HFFc6 (cell line): Measurements from ENCODE around the gene PPM1F. TPM values are rescaled to one million over a fixed set of nuclear protein-coding genes. Genes with fewer than 3 reads are reported as not detected.

Source experiments
- DNase-seq: peaks from one replicate; pipeline ENCODE4 v3.0.0-alpha.2; 2018
- H3K27ac Mint-ChIP-seq: 2 replicates; pipeline ENCODE4 v1.8.0; 2020; ENCODE audit warnings: mild to moderate bottlenecking, mixed read lengths
- H3K27me3 Mint-ChIP-seq: 2 replicates; pipeline ENCODE4 v1.8.0; 2021; ENCODE audit warnings: mild to moderate bottlenecking, moderate library complexity, mixed read lengths; ENCODE audit not compliant: insufficient read depth
- H3K36me3 Mint-ChIP-seq: 2 replicates; pipeline ENCODE4 v1.8.0; 2021; ENCODE audit warnings: low read depth, mixed read lengths
- H3K4me1 Mint-ChIP-seq: 2 replicates; pipeline ENCODE4 v1.8.0; 2020; ENCODE audit warnings: low read depth, mixed read lengths
- H3K4me3 Mint-ChIP-seq: 2 replicates; pipeline ENCODE4 v1.8.0; 2020; ENCODE audit warnings: mild to moderate bottlenecking, moderate library complexity, mixed read lengths
- H3K9me3 Mint-ChIP-seq: 2 replicates; pipeline ENCODE4 v1.8.0; 2020; ENCODE audit warnings: mild to moderate bottlenecking, mixed read lengths
- total RNA-seq, 6 experiments: library from RNA; stranded (reverse); fragmentation: NEBNext Ultra II Directional; extraction: Animal tissue kit (Norgen Biotek cat#: 25700); gene quantifications; 2 replicates in 1 of 6; 3 replicates in 5 of 6; pipeline ENCODE4 v1.2.3, GENCODE V29; 2021
- TF ChIP-seq, protein P1 (sequence below): fragments of 200-600 bp; sonication (generic); IDR thresholded peaks from 2 replicates; pipeline ENCODE4 v1.5.0; 2021; ENCODE audit warnings: antibody characterized with exemption, mild to moderate bottlenecking

PPM1F gene
- total RNA-seq, 6 experiments from 2014 or later, result 56.1 to 65.3 (median 60.6) TPM

DNA sequence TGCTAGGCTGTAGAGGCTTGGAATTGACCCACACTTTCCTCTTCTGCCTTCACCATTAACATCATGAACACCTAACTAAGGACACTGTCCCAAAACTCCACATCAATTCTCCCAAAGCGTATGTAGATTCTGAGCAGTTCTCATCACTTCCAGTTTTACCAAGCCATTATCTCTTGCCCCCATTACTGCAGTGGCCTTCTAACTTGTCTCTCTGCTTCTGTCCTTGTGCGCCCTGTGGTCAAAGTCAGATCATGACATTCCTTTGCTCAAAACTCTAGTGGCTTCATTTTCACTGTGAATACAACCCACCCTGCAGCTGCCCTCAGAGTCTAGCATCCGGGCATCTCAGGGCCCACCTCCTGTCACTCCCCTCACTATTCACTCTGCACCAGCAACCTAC, 43.0 kb upstream of the PPM1F start:
- H3K36me3 Mint-ChIP-seq, result no peaks in the 10 kb centered on the region
- no peaks in the 10 kb centered on the region for H3K4me1 Mint-ChIP-seq
- DNase-seq, result no peak
- H3K9me3 Mint-ChIP-seq, result no peaks in the 10 kb centered on the region
- TF ChIP-seq, protein P1, sequence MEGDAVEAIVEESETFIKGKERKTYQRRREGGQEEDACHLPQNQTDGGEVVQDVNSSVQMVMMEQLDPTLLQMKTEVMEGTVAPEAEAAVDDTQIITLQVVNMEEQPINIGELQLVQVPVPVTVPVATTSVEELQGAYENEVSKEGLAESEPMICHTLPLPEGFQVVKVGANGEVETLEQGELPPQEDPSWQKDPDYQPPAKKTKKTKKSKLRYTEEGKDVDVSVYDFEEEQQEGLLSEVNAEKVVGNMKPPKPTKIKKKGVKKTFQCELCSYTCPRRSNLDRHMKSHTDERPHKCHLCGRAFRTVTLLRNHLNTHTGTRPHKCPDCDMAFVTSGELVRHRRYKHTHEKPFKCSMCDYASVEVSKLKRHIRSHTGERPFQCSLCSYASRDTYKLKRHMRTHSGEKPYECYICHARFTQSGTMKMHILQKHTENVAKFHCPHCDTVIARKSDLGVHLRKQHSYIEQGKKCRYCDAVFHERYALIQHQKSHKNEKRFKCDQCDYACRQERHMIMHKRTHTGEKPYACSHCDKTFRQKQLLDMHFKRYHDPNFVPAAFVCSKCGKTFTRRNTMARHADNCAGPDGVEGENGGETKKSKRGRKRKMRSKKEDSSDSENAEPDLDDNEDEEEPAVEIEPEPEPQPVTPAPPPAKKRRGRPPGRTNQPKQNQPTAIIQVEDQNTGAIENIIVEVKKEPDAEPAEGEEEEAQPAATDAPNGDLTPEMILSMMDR, result no peak
- peaks cover 31% of the 10 kb centered on the region for H3K27me3 Mint-ChIP-seq
- H3K4me3 Mint-ChIP-seq, result no peak overlapping the region
- H3K27ac Mint-ChIP-seq, result no peak overlapping the region

DNA sequence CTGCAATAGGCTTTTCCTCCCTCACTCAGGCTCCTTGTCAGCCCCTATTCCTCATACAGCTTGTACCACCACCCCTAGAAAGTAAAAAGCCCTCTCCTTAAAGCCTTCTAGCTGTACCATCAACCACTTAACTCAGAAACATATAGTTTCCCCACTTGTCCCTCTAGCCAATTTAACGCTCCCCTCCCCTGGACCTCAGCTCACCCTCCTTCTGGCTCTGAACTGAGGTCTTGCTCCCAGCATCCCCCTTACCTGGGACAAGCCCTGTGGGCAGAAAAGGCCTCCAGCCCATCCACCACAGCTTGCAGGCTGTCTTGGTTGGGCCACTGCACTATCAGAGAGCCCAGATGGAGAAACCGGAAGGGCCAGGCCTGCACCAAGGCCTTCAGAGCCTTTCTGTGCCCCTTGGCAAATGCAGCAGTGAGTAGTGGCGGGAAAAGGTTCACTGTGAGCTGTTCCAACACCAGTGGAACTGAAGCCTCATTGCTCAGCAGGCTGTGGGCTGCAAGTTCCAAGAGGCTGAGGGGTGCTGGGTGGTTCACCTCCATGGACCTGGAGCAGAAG, 42.3 kb upstream of the PPM1F start:
- TF ChIP-seq, protein P1, result no peak
- Mint-ChIP-seq H3K4me1 (no peaks in the 10 kb centered on the region), H3K27me3 (peaks cover 30% of the 10 kb centered on the region), H3K36me3 (no peaks in the 10 kb centered on the region), H3K27ac (no peak overlapping the region), H3K9me3 (no peaks in the 10 kb centered on the region), H3K4me3 (no peak overlapping the region)
- no peak for DNase-seq

DNA sequence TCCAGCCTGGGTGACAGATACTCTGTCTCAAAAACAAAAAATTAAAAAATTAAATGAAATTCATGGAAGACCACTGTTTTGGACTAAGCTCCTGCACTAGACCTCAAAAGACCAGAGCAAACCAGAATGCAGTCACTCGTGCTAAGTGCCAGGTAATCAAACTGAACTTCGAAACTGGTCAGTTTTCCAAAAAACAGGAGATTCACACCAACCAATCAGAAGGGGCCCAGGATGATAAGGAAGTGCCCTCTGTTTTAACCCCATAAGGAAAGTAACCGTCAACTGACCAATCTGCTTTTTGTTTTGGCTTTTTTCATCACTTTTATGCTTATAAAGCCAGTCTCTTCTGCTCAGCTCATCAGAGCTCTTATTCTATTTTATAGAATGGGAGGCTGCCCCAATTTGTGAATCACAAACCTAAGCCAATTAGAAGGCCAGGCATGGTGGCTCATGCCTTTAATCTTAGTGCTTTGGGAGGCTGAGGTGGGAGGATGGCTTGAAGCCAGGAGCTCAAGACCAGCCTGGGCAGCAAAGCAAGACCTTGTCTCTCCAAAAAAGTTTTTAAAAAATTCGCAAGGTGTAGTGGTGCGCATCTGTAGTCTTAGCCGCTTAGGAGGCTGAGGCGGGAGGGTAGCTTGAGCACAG, 40.1 kb upstream of the PPM1F start:
- Mint-ChIP-seq H3K36me3 (no peaks in the 10 kb centered on the region), H3K4me3 (no peak overlapping the region), H3K4me1 (no peaks in the 10 kb centered on the region), H3K9me3 (no peaks in the 10 kb centered on the region), H3K27me3 (peaks cover 38% of the 10 kb centered on the region), H3K27ac (no peak overlapping the region)
- no peak for DNase-seq
- TF ChIP-seq, protein P1, result no peak

DNA sequence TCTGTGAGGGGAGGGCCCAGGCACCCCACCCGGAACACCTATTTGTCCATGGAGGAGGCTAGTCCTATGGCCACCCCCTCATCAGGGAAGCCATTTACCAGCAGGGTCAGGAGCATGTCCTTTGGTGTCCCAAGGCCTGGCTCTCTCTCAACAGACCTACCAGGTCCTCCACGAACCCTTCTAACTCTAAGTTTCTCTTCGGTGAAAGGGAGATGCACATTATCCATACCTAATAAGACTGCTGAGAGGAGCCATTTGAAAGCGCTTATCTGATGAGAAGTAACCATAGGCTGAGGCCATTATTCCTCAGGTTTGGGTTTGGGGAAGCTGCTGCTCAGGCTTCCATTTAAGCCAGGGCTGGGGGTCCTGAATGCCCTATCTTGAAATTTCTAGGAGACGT, 39.1 kb upstream of the PPM1F start:
- no peak overlapping the region for H3K27ac Mint-ChIP-seq
- DNase-seq, result no peak
- no peaks in the 10 kb centered on the region for H3K4me1 Mint-ChIP-seq
- H3K27me3 Mint-ChIP-seq, result peaks cover 30% of the 10 kb centered on the region
- TF ChIP-seq, protein P1, result no peak
- H3K36me3 Mint-ChIP-seq, result no peaks in the 10 kb centered on the region
- H3K4me3 Mint-ChIP-seq, result no peak overlapping the region
- no peaks in the 10 kb centered on the region for H3K9me3 Mint-ChIP-seq

DNA sequence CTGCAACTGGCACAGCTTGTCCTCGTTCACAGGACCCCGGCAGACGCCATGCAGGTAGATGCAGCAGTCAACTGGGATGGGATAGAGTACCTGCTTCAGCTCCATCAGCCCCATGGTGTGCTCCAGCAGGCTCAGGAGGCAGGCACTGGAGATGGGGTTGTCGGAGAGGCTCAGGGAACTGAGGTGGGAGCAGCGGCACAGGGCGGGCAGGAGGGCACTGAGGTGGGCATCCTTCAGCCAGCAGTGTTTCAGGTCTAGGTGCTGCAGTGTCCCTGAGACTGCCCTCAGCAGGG, 38.6 kb upstream of the PPM1F start:
- H3K4me1 Mint-ChIP-seq, result no peaks in the 10 kb centered on the region
- TF ChIP-seq, protein P1, result no peak
- no peak for DNase-seq
- no peaks in the 10 kb centered on the region for H3K36me3 Mint-ChIP-seq
- no peaks in the 10 kb centered on the region for H3K9me3 Mint-ChIP-seq
- H3K27ac Mint-ChIP-seq, result no peak overlapping the region
- H3K27me3 Mint-ChIP-seq, result peaks cover 30% of the 10 kb centered on the region
- no peak overlapping the region for H3K4me3 Mint-ChIP-seq
